IPS-NIHi11 (cell line): ENCODE results near the gene SCFD2.

ENCODE experiments used
- DNase-seq: peaks from one replicate; pipeline ENCODE4 v3.0.0; 2012; ENCODE audit warnings: mixed read lengths, low spot score

Gene SCFD2

GRCh38 chr4:52823702-52824092, 542.2 kb downstream of the SCFD2 start:
- DNase-seq: no peak
